GM13976 (cell line): ENCODE data around the gene HLCS.

Experiments
- DNase-seq: peaks from one replicate; pipeline ENCODE4 v3.0.0; 2012; ENCODE audit warnings: low spot score
- in situ Hi-C: fragments of 300-500 bp; cut with MboI; formaldehyde crosslinking; loops from one replicate; pipeline ENCODE4 v1.12.0; 2022; ENCODE audit warnings: low sequenced_read_pairs, mixed read lengths, inconsistent platforms; ENCODE audit not compliant: unreplicated experiment
- TF ChIP-seq, protein P1 (sequence below): IDR thresholded peaks from 2 replicates; pipeline ENCODE4 v1.5.1; 2012; ENCODE audit warnings: borderline replicate concordance, mild to moderate bottlenecking; ENCODE audit not compliant: insufficient read depth; ENCODE audit errors: extremely low read depth, missing control alignments, control extremely low read depth

Gene HLCS

DNA sequence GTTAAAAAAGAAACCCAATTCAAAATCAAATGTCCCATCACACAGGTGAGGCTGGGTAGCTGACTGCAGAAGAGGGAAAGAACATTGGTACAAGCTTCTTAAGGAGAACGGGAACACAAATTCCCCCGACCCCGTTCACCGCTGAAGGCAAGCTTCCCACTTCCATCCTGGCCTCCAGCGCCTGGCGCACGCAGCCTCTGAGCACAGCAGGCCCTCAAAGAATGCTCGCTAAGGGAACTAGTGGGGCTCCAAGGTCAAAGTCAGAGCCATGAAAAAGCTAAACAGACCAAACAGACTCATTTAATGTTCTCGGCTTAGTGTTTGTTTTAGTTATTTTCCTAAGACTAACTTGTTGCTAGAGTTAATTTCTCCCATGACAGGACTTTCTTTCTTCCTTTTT lies 203.8 kb downstream of the HLCS start:
- TF ChIP-seq, protein P1, sequence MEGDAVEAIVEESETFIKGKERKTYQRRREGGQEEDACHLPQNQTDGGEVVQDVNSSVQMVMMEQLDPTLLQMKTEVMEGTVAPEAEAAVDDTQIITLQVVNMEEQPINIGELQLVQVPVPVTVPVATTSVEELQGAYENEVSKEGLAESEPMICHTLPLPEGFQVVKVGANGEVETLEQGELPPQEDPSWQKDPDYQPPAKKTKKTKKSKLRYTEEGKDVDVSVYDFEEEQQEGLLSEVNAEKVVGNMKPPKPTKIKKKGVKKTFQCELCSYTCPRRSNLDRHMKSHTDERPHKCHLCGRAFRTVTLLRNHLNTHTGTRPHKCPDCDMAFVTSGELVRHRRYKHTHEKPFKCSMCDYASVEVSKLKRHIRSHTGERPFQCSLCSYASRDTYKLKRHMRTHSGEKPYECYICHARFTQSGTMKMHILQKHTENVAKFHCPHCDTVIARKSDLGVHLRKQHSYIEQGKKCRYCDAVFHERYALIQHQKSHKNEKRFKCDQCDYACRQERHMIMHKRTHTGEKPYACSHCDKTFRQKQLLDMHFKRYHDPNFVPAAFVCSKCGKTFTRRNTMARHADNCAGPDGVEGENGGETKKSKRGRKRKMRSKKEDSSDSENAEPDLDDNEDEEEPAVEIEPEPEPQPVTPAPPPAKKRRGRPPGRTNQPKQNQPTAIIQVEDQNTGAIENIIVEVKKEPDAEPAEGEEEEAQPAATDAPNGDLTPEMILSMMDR: no peak
- DNase-seq: no peak
- in situ Hi-C loops: no loop called here

DNA sequence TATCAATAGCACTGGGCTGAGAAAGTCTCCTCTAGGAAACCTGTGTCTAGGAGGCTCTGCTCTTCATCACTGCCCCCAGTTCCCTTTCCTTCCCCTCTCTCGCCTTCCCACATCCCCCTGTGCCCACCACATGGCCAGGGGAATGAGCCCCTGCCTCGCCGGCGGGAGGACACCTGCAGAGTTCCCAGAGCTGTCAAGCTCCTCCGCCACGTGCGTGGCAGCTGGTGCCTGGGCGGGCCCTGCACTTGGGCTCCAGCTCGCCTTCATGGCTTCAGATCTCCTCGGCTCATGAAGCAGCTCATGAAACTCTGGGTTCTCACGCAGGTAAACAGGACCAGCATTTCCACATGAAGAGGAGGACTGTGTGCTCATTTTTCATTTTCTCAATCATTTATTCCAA lies 204.8 kb downstream of the HLCS start:
- DNase-seq: no peak
- in situ Hi-C loops: no loop called here

DNA sequence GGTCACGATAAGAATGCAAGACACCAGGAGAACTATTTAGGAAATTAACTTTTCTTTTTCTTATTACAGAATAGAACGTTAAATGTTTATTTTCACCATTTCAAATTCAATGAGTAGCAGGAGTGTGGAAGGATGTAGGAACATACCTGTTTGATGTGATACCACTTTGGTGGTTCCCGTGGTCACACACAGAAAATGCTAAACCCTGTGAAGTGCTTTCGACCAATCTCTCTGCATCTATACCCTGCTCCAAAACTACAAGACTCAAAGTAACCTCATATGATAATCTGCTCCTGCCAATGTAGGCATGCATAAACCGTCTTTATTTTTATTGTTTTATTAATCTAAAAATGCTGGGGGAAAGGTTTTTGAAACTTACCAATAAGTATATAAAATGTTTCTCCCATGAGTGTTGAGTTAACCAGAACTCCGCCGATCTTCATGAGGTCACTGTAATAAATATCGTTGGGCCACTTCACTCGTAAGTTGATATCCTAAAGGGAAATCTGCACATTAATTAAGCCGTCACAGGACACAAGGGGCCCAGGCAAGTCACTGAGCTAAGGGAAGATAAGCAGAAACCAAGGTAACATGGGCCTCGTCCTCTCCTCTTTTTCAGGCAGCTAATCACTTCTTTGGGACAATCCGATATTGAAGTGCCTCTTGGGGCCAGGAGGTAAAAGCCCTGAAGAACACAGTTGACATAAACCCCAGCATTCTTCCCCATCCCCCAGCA lies 207.0 kb downstream of the HLCS start:
- in situ Hi-C loops: no loop called here
- TF ChIP-seq, protein P1: no peak
- DNase-seq: no peak

More for the DNA sequence above, 204.8 kb downstream of the HLCS start:
- TF ChIP-seq, protein P1: no peak

DNA sequence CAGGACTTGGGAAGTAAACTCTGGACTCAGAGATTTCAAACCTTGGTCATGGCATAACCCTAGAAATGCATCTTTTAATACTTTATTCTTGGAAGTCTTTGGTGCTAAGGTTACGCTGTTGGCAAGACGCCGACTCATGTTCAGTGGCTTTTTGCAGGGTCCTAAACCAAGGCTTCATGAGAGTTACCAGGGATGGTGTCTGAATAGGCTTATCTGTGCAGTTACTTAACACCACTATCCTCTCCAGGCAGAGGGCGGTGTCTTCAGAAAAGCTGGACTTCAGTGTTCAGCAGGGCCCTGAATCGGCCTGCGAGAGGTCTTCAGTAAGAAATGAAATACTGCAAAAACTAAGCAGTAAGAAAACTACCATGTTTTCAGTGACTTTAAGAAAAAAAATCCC lies 209.3 kb downstream of the HLCS start:
- DNase-seq: no peak
- in situ Hi-C loops: no loop called here

DNA sequence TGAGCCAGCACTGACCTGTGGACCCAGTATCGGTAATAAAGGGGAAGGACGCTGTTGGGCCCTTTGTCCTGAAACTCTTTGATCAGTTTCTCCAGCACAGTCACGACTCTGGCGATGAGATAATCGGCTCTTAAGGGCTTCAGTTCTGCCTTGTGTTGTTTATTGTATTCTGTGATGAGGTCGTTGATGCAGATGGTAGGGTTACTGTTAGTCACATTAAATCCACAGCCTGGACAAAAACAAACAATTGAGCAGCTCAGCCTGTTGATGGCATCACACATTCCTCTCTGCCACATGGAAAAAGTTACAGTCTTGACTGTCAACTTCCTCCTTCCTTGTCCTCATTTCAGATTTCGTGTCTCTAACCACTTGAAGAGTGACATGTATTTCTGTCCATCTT lies 209.9 kb downstream of the HLCS start:
- no peak for DNase-seq
- TF ChIP-seq, protein P1: no peak
- in situ Hi-C loops: no loop called here

More for the DNA sequence above, 209.3 kb downstream of the HLCS start:
- TF ChIP-seq, protein P1: no peak

DNA sequence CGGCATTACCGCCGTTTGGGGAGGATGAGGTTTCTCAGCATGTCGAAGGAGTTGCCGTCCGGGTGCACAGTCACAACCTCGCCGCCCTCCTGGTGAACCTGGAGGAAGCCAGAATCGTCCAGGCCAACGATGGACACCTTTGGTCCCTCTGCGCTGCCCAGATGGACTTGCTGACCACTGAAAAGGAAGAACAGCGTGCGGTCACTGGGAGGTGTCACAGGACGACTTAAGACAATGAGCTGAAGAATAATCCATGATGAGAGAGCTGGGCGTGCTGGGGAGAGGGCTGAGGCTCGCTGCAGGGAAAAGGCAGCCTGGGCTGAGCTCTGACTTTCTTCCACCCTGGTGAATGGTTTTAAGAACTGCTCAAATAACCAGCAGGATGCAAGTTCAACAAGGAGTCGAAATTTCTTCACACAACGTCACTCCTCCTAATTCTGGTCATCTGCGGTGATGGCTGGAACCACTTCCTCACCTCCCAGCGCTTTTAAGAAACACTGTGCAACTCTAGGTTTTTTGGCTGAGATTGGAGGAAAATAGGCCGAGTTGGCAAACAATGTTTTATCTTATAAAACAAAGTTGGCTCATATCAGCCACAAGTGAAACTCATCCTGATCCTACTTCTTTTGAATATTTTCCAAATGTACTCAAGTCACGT lies 212.1 kb downstream of the HLCS start:
- TF ChIP-seq, protein P1: no peak
- DNase-seq: no peak
- in situ Hi-C loops: no loop called here

DNA sequence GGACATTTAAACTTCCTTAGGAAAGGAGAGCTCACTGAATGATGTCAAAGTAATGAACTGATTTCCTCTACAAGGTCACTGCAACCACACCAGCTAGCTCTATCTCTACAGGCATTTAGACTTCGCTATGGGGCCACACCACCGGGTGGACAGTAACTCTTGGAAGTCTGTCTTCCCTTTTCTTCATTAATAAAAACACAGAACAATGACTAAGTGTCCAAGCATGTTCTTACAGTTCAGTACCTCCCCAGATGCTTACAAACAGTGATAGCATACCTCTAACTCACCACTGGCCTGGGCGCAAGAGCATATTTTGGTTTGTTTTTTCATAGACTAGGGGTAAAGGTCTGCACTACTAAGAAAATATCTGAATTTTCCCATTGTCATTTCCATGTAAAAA lies 212.9 kb downstream of the HLCS start:
- in situ Hi-C loops: no loop called here
- TF ChIP-seq, protein P1: no peak
- no peak for DNase-seq
